ENCODE data around the gene PHPT1.

Gene PHPT1

DNA sequence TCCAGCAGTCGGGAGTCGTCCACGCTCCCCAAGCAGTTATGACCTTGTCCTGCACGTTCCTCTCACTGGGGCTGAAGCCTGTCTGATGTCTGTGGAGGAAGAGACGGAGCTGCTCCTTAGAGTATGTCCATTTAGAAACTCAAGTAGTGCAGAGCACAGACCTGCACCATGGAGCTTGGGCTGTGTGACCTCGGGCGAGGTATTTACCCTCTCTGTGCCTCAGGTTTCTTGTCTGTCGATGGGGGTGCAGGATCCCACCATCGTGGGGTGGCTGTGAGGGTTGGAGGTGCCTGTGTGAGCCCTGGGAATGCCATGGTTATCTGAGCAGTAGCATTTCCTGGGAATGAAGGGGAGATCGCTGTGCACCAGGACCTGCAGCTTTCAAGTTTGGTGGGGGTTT, 51.3 kb downstream of the PHPT1 start:
- H3K27me3 ChIP-seq (ENCODE audit: control insufficient read depth, insufficient read depth, low read length) = no peaks in the 10 kb centered on the region
- no peak overlapping the region for H3K27ac ChIP-seq (ENCODE audit: low read length)
- no peak overlapping the region for H3K4me3 ChIP-seq (ENCODE audit: low read length)
- peaks cover 47% of the 10 kb centered on the region for H3K36me3 ChIP-seq (ENCODE audit: control insufficient read depth, low read depth, low read length)
- no peak overlapping the region for H3K9ac ChIP-seq (ENCODE audit: low read length)
- H3K9me3 ChIP-seq (ENCODE audit: control insufficient read depth, low read depth, low read length) = no peaks in the 10 kb centered on the region
- no peaks in the 10 kb centered on the region for H3K4me1 ChIP-seq (ENCODE audit: control insufficient read depth, low read depth, low read length)
